OCI-LY3 (cell line): ENCODE results near the gene SCN4A.
"Not testable (repeated sequence)": the region's sequence is repeated elsewhere in the genome, so short reads cannot be mapped to it uniquely, and the experiment has no call there.

Experiments
- CTCF ChIP-seq: fragments of 200-600, 300-600 bp; sonication (generic); IDR thresholded peaks from 2 replicates; pipeline ENCODE4 v1.5.1; 2014; ENCODE audit warnings: antibody characterized with exemption, low read length, low read depth
- EZH2phosphoT487 ChIP-seq: fragments of 200-600 bp; shearing (Covaris generic); IDR thresholded peaks from 2 replicates; pipeline ENCODE4 v1.6.1; 2018; ENCODE audit warnings: antibody characterized with exemption, mixed run types, low read depth

GRCh38 chr17:63889026-63889848 lies 83.5 kb downstream of the SCN4A start:
- peak; percentile 35 for TF ChIP-seq CTCF
- TF ChIP-seq EZH2phosphoT487, result not testable (repeated sequence)
